NCI-H510A (cell line): ENCODE measurements around the gene SBNO1.
"Not testable (repeated sequence)": the region's sequence is repeated elsewhere in the genome, so short reads cannot be mapped to it uniquely, and the experiment has no call there.

Experiments
- DNase-seq: peaks from one replicate; lab custom pipeline; 2025; lab: John Stamatoyannopoulos, UW

Gene SBNO1

GRCh38 chr12:123364532-123365024 is at the start of gene SBNO1:
Gene SBNO1 (minus strand): TSS chr12:123364847. CDS start chr12:123350441, 14,406 bp downstream.
- peak; percentile 92 for DNase-seq

- DNase-seq = no peak
These were observed 45.4 kb upstream of the SBNO1 start for GRCh38 chr12:123410041-123410412.

- not testable (repeated sequence) for DNase-seq
These were observed 44.8 kb upstream of the SBNO1 start for GRCh38 chr12:123409284-123410040.

GRCh38 chr12:123408619-123409018 is 44.0 kb upstream of the SBNO1 start:
- DNase-seq = not testable (repeated sequence)

- not testable (repeated sequence) for DNase-seq
These were observed 43.3 kb upstream of the SBNO1 start for GRCh38 chr12:123407934-123408333.

- DNase-seq = not testable (repeated sequence)
These were observed 42.6 kb upstream of the SBNO1 start for GRCh38 chr12:123407269-123407668.

- no peak for DNase-seq
These were observed 39.9 kb upstream of the SBNO1 start for GRCh38 chr12:123404581-123404980.

- no peak for DNase-seq
These were observed 37.4 kb upstream of the SBNO1 start for GRCh38 chr12:123401753-123402683.

GRCh38 chr12:123399255-123399617 is 34.6 kb upstream of the SBNO1 start:
- no peak for DNase-seq

GRCh38 chr12:123398550-123399254 is 34.1 kb upstream of the SBNO1 start:
- DNase-seq = no peak

GRCh38 chr12:123398177-123398549 is 33.5 kb upstream of the SBNO1 start:
- no peak for DNase-seq

- DNase-seq = no peak
These were observed 32.8 kb upstream of the SBNO1 start for GRCh38 chr12:123397400-123397799.

- no peak for DNase-seq
These were observed 32.3 kb upstream of the SBNO1 start for GRCh38 chr12:123396954-123397353.

GRCh38 chr12:123396543-123396942 is 31.9 kb upstream of the SBNO1 start:
- DNase-seq = no peak

GRCh38 chr12:123395236-123395635 is 30.6 kb upstream of the SBNO1 start:
- DNase-seq = no peak

- DNase-seq = no peak
These were observed 29.1 kb upstream of the SBNO1 start for GRCh38 chr12:123393747-123394146.

GRCh38 chr12:123391546-123392343 is 27.1 kb upstream of the SBNO1 start:
- no peak for DNase-seq

GRCh38 chr12:123390498-123391426 is 26.1 kb upstream of the SBNO1 start:
- DNase-seq = no peak

GRCh38 chr12:123389560-123390351 is 25.1 kb upstream of the SBNO1 start:
- peak; percentile 34 for DNase-seq
